ENCODE results near the gene CDKN2B-AS1.

The CDKN2B-AS1 gene

DNA sequence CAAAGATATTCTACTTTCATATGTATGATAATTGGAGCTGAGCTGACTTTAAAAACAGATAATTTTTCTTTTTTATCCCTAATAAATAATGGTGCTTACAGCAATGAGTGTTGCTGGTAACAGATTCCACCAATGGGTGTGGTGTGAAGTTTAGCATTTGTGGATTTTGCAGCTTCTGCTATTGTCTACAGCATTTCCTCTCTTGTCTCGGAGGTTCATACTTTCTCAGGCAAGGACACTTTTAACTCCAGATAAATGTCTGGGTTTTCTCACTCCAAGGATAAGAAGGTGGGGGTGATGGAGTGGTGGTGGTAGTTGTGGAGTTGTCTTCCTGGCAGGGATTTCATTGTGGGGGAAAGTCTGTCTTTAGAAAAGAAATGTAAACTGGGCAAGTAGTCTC is 134.5 kb downstream of the CDKN2B-AS1 start:
- Histone ChIP-seq H3K9me3 (ENCODE audit: control insufficient read depth in 5 of 5, low read length in 5 of 5) (no peaks in the 10 kb centered on the region), H3K27me3 (ENCODE audit: control insufficient read depth in 5 of 5, insufficient read depth in 4 of 5, low read length in 5 of 5) (no peaks in the 10 kb centered on the region), H3K4me1 (ENCODE audit: control insufficient read depth in 5 of 5, insufficient read depth in 5 of 5, low read length in 5 of 5) (no peaks in the 10 kb centered on the region), H3K9ac (ENCODE audit: low read length in 5 of 5) (no peak overlapping the region), H3K27ac (ENCODE audit: low read depth, low read length) (no peak overlapping the region), H3K36me3 (ENCODE audit: control insufficient read depth in 5 of 5, insufficient read depth in 5 of 5, low read length in 5 of 5) (no peaks in the 10 kb centered on the region), H3K4me3 (ENCODE audit: low read depth in 1 of 5, low read length in 5 of 5) (no peak overlapping the region)

GRCh38 chr9:22129633-22130032 is 135.0 kb downstream of the CDKN2B-AS1 start:
- no peaks in the 10 kb centered on the region for H3K9me3 ChIP-seq (ENCODE audit: control insufficient read depth in 5 of 5, low read length in 5 of 5)
- no peak overlapping the region for H3K4me3 ChIP-seq (ENCODE audit: low read depth in 1 of 5, low read length in 5 of 5)
- no peaks in the 10 kb centered on the region for H3K4me1 ChIP-seq (ENCODE audit: control insufficient read depth in 5 of 5, insufficient read depth in 5 of 5, low read length in 5 of 5)
- H3K36me3 ChIP-seq (ENCODE audit: control insufficient read depth in 5 of 5, insufficient read depth in 5 of 5, low read length in 5 of 5) = no peaks in the 10 kb centered on the region
- H3K27me3 ChIP-seq (ENCODE audit: control insufficient read depth in 5 of 5, insufficient read depth in 4 of 5, low read length in 5 of 5) = no peaks in the 10 kb centered on the region
- H3K9ac ChIP-seq (ENCODE audit: low read length in 5 of 5) = no peak overlapping the region
- no peak overlapping the region for H3K27ac ChIP-seq (ENCODE audit: low read depth, low read length)

GRCh38 chr9:22131817-22132216 is 137.2 kb downstream of the CDKN2B-AS1 start:
- no peaks in the 10 kb centered on the region for H3K9me3 ChIP-seq (ENCODE audit: control insufficient read depth in 5 of 5, low read length in 5 of 5)
- H3K27me3 ChIP-seq (ENCODE audit: control insufficient read depth in 5 of 5, insufficient read depth in 4 of 5, low read length in 5 of 5) = no peaks in the 10 kb centered on the region
- no peak overlapping the region for H3K27ac ChIP-seq (ENCODE audit: low read depth, low read length)
- no peak overlapping the region for H3K9ac ChIP-seq (ENCODE audit: low read length in 5 of 5)
- H3K4me3 ChIP-seq (ENCODE audit: low read depth in 1 of 5, low read length in 5 of 5) = no peak overlapping the region
- no peaks in the 10 kb centered on the region for H3K4me1 ChIP-seq (ENCODE audit: control insufficient read depth in 5 of 5, insufficient read depth in 5 of 5, low read length in 5 of 5)
- no peaks in the 10 kb centered on the region for H3K36me3 ChIP-seq (ENCODE audit: control insufficient read depth in 5 of 5, insufficient read depth in 5 of 5, low read length in 5 of 5)

DNA sequence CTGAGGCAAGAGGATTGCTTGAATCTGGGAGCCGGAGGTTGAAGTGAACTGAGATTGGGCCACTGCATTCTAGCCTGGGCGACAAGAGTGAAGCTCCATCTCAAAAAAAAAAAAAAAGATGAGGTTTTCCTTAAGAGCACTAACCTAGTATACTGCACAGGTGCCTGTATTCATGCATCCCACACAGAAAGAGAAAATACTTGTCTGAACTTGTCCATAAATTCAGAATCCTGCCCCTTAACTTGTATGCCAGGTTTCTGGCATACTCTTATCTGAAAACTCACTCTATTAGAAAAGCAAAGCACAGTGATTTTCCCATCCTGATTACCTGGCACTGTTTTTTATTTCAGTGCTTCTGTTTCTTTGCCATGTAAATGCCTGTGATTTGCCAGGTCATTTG is 139.8 kb downstream of the CDKN2B-AS1 start:
- H3K9me3 ChIP-seq (ENCODE audit: control insufficient read depth in 5 of 5, low read length in 5 of 5) = no peaks in the 10 kb centered on the region
- H3K9ac ChIP-seq (ENCODE audit: low read length in 5 of 5) = no peak overlapping the region
- H3K4me3 ChIP-seq (ENCODE audit: low read depth in 1 of 5, low read length in 5 of 5) = no peak overlapping the region
- H3K27me3 ChIP-seq (ENCODE audit: control insufficient read depth in 5 of 5, insufficient read depth in 4 of 5, low read length in 5 of 5) = no peaks in the 10 kb centered on the region
- no peak overlapping the region for H3K27ac ChIP-seq (ENCODE audit: low read depth, low read length)
- H3K4me1 ChIP-seq (ENCODE audit: control insufficient read depth in 5 of 5, insufficient read depth in 5 of 5, low read length in 5 of 5) = no peaks in the 10 kb centered on the region
- H3K36me3 ChIP-seq (ENCODE audit: control insufficient read depth in 5 of 5, insufficient read depth in 5 of 5, low read length in 5 of 5) = no peaks in the 10 kb centered on the region

- Histone ChIP-seq H3K36me3 (ENCODE audit: control insufficient read depth in 5 of 5, insufficient read depth in 5 of 5, low read length in 5 of 5) (no peaks in the 10 kb centered on the region), H3K4me1 (ENCODE audit: control insufficient read depth in 5 of 5, insufficient read depth in 5 of 5, low read length in 5 of 5) (no peaks in the 10 kb centered on the region), H3K9me3 (ENCODE audit: control insufficient read depth in 5 of 5, low read length in 5 of 5) (no peaks in the 10 kb centered on the region), H3K27me3 (ENCODE audit: control insufficient read depth in 5 of 5, insufficient read depth in 4 of 5, low read length in 5 of 5) (no peaks in the 10 kb centered on the region), H3K4me3 (ENCODE audit: low read depth in 1 of 5, low read length in 5 of 5) (no peak overlapping the region), H3K9ac (ENCODE audit: low read length in 5 of 5) (no peak overlapping the region), H3K27ac (ENCODE audit: low read depth, low read length) (no peak overlapping the region)
Observed at GRCh38 chr9:22136461-22137096, 142.0 kb downstream of the CDKN2B-AS1 start.

GRCh38 chr9:22138956-22139660 is 144.5 kb downstream of the CDKN2B-AS1 start:
- H3K36me3 ChIP-seq (ENCODE audit: control insufficient read depth in 5 of 5, insufficient read depth in 5 of 5, low read length in 5 of 5) = no peaks in the 10 kb centered on the region
- H3K4me1 ChIP-seq (ENCODE audit: control insufficient read depth in 5 of 5, insufficient read depth in 5 of 5, low read length in 5 of 5) = no peaks in the 10 kb centered on the region
- H3K27ac ChIP-seq (ENCODE audit: low read depth, low read length) = no peak overlapping the region
- no peak overlapping the region for H3K4me3 ChIP-seq (ENCODE audit: low read depth in 1 of 5, low read length in 5 of 5)
- H3K9me3 ChIP-seq (ENCODE audit: control insufficient read depth in 5 of 5, low read length in 5 of 5) = no peaks in the 10 kb centered on the region
- H3K27me3 ChIP-seq (ENCODE audit: control insufficient read depth in 5 of 5, insufficient read depth in 4 of 5, low read length in 5 of 5) = no peaks in the 10 kb centered on the region
- H3K9ac ChIP-seq (ENCODE audit: low read length in 5 of 5) = no peak overlapping the region

DNA sequence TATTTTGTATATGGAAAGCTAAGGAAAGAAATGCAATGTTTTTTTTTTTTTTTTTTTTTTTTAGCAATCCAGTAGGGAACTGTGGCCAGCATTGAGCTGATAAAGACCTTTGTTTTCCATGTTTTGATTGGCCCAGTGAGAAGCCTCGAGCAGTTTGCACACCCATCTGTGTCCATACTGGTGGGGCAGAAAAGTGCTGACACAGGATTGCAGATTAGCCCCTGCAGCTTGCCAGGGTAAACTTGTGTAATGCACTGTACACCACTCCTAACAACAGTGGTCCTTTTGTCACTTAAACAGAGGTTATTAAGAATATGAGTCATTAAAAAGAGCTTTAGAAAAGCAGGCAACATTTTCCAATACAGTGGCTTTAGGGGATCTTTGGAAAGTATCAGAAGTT is 147.3 kb downstream of the CDKN2B-AS1 start:
- H3K9me3 ChIP-seq (ENCODE audit: control insufficient read depth in 5 of 5, low read length in 5 of 5) = no peaks in the 10 kb centered on the region
- H3K36me3 ChIP-seq (ENCODE audit: control insufficient read depth in 5 of 5, insufficient read depth in 5 of 5, low read length in 5 of 5) = no peaks in the 10 kb centered on the region
- no peak overlapping the region for H3K27ac ChIP-seq (ENCODE audit: low read depth, low read length)
- H3K4me1 ChIP-seq (ENCODE audit: control insufficient read depth in 5 of 5, insufficient read depth in 5 of 5, low read length in 5 of 5) = no peaks in the 10 kb centered on the region
- no peak overlapping the region for H3K4me3 ChIP-seq (ENCODE audit: low read depth in 1 of 5, low read length in 5 of 5)
- no peaks in the 10 kb centered on the region for H3K27me3 ChIP-seq (ENCODE audit: control insufficient read depth in 5 of 5, insufficient read depth in 4 of 5, low read length in 5 of 5)
- H3K9ac ChIP-seq (ENCODE audit: low read length in 5 of 5) = no peak overlapping the region

DNA sequence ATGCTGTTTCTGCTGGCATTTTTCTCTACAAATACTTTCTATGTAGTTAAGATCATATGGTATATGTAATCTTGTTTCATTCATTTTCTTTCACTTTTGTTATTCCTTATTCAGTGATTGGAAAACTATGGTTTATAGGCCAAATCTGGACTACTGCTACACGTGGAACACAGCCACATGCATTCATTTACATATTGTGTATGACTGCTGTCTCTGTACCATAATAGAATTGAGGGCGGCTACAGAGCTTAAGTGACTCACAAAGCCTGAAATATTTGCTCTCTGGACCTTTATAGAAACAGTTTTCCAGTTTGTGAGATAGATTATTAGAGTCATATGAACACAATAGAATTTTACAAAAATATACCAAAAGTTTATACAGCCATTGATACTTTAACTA is 148.1 kb downstream of the CDKN2B-AS1 start:
- Histone ChIP-seq H3K4me1 (ENCODE audit: control insufficient read depth in 5 of 5, insufficient read depth in 5 of 5, low read length in 5 of 5) (no peaks in the 10 kb centered on the region), H3K27me3 (ENCODE audit: control insufficient read depth in 5 of 5, insufficient read depth in 4 of 5, low read length in 5 of 5) (no peaks in the 10 kb centered on the region), H3K36me3 (ENCODE audit: control insufficient read depth in 5 of 5, insufficient read depth in 5 of 5, low read length in 5 of 5) (no peaks in the 10 kb centered on the region), H3K27ac (ENCODE audit: low read depth, low read length) (no peak overlapping the region), H3K9ac (ENCODE audit: low read length in 5 of 5) (no peak overlapping the region), H3K9me3 (ENCODE audit: control insufficient read depth in 5 of 5, low read length in 5 of 5) (no peaks in the 10 kb centered on the region), H3K4me3 (ENCODE audit: low read depth in 1 of 5, low read length in 5 of 5) (no peak overlapping the region)

- no peaks in the 10 kb centered on the region for H3K36me3 ChIP-seq (ENCODE audit: control insufficient read depth in 5 of 5, insufficient read depth in 5 of 5, low read length in 5 of 5)
- H3K9me3 ChIP-seq (ENCODE audit: control insufficient read depth in 5 of 5, low read length in 5 of 5) = no peaks in the 10 kb centered on the region
- no peak overlapping the region for H3K27ac ChIP-seq (ENCODE audit: low read depth, low read length)
- no peaks in the 10 kb centered on the region for H3K27me3 ChIP-seq (ENCODE audit: control insufficient read depth in 5 of 5, insufficient read depth in 4 of 5, low read length in 5 of 5)
- no peak overlapping the region for H3K9ac ChIP-seq (ENCODE audit: low read length in 5 of 5)
- no peak overlapping the region for H3K4me3 ChIP-seq (ENCODE audit: low read depth in 1 of 5, low read length in 5 of 5)
- peaks cover 0 to 5% (median 0%) of the 10 kb centered on the region in 5 donors for H3K4me1 ChIP-seq (ENCODE audit: control insufficient read depth in 5 of 5, insufficient read depth in 5 of 5, low read length in 5 of 5)
Observed at GRCh38 chr9:22143799-22144625, 149.4 kb downstream of the CDKN2B-AS1 start.

- H3K9ac ChIP-seq (ENCODE audit: low read length in 5 of 5) = no peak overlapping the region
- H3K27me3 ChIP-seq (ENCODE audit: control insufficient read depth in 5 of 5, insufficient read depth in 4 of 5, low read length in 5 of 5) = no peaks in the 10 kb centered on the region
- H3K9me3 ChIP-seq (ENCODE audit: control insufficient read depth in 5 of 5, low read length in 5 of 5) = no peaks in the 10 kb centered on the region
- no peak overlapping the region for H3K4me3 ChIP-seq (ENCODE audit: low read depth in 1 of 5, low read length in 5 of 5)
- H3K4me1 ChIP-seq (ENCODE audit: control insufficient read depth in 5 of 5, insufficient read depth in 5 of 5, low read length in 5 of 5) = peaks cover 0 to 8% (median 0%) of the 10 kb centered on the region in 5 donors
- H3K27ac ChIP-seq (ENCODE audit: low read depth, low read length) = no peak overlapping the region
- H3K36me3 ChIP-seq (ENCODE audit: control insufficient read depth in 5 of 5, insufficient read depth in 5 of 5, low read length in 5 of 5) = no peaks in the 10 kb centered on the region
Observed at GRCh38 chr9:22146604-22147003, 152.0 kb downstream of the CDKN2B-AS1 start.

Measured in subcutaneous abdominal adipose tissue (tissue), 5 donors.